ENCODE data around the gene CST7.
"Not testable (repeated sequence)": the region's sequence is repeated elsewhere in the genome, so short reads cannot be mapped to it uniquely, and the experiment has no call there.

Gene CST7, protein sequence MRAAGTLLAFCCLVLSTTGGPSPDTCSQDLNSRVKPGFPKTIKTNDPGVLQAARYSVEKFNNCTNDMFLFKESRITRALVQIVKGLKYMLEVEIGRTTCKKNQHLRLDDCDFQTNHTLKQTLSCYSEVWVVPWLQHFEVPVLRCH
- total RNA-seq: 0.32 to 5.1 (median 0.70) reads per million in 18 experiments

DNA sequence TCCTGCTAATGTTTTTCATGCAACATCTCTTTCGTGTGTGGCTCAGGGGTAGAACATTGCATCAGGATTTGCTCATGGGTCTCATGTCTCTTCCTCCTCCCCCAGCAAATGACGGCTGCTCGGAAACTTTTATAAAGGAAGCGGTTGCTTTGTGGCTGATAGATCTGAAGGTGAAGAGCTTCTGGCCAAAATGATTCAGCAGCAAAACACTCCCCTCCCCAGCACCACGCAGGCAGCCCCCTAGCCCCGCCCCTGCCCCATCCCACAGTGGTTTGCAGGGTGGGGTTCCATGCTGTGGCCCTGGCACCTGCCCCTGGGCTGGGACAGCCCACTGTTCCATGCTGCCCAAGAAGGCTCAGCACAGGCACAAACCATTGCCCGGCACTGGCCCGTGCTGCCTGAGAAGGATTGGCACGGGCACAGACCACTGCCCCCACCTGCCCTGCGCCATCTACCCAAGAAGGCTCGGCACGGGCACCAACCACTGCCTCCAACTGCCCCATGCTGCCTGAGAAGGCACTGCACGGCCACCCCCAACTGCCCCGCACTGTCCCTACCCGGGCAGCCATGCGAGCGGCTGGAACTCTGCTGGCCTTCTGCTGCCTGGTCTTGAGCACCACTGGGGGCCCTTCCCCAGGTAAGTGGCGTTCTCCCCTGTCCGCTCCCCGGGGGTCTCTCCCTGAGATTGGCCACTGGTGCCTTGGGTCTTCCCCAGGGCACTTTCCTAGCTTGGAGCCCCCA lies at the start of gene CST7:
TSS of gene CST7 (plus strand) at position 331 of the 741 bp plus-strand sequence. CDS start at position 568, 237 bp downstream.
- peak; percentile 63 to 87 for DNase-seq

DNA sequence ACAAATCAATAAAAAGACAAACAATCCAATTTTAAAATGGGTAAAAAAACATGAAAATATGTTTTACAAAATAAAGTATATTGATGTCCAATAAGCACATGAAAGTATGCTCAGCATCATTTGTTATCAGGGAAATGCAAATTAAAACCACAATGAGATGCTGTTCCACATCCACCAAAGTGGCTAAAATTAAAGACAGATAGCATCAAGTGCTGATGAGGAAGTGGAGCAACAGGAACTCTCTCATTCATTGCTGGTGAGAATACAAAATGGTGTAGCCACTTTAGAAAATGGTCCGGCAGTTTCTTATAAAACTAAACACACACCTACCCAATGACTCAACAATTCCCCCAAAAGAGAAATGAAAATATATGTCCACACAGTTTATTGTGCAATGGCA lies 42.3 kb upstream of the CST7 start:
- no peak for DNase-seq

DNA sequence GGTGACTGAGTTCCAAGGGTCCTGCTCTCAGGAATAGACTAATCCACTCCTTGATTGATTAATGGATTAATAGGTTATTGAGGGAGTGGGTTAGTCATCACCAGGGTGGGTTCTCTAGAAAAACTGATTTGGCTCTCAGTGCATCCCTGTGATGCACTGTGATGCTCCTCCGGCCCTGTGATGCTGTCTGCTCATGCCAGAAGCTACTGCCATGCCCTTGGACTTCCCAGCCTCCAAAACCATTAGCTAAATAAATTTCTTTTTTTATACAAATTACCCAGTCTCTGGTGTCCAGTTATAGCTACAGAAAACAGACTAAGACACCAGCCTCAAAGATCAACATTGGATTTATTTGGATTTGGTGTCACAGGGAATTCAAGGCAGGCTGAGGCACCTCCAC lies 40.4 kb upstream of the CST7 start:
- DNase-seq: no peak

DNA sequence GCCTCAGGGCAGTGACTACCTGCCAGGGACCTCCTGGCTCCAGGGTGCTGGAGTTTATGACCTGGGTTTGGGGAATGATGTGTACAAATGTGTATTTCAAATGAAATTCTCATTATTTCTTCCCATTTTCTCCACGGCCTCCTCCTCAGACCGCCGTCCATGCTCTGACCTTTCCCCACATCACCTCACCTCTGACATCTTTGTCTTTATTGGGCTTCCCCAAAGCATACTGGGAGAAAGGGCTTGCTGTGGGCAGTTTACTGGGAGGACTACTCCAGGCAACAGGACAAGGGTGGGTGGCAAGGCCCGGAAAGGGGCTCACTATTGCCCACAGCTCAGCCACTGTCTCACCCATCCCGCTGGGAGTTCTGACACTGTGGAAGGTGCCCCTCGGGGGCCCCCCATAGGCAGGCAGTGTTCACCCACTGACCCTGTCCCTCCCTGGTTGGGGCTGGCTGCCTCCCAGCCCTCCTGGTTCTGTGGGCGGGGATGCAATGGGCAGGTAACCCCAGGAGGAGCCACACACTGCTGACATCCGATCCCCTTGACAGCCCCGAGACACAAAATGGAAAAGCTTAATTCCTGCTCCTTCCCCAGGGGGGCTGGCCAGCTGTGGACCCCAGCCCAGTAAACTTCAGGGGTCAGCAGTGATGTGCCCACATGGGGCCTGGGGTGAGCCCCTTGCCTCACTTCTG lies 39.8 kb upstream of the CST7 start:
- no peak for DNase-seq

DNA sequence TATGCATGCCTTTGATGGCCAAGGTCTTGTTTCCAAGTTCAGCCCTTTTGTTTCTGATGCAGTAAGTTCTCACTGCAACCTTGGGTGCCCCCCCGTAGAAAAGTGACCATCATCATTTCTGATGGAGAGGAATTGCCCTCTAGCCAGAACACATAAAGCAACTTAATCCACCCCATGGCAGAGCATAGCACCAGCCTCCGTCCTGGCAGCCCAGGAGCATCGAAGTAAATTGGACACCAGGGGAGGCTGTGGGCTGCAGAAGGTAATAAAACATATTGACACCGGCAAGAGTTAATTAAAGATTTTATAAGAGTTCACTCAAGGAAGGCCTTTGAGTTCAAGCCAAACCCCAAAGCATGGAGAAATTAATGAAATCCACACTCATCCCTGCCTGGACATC lies 39.2 kb upstream of the CST7 start:
- DNase-seq: no peak

DNA sequence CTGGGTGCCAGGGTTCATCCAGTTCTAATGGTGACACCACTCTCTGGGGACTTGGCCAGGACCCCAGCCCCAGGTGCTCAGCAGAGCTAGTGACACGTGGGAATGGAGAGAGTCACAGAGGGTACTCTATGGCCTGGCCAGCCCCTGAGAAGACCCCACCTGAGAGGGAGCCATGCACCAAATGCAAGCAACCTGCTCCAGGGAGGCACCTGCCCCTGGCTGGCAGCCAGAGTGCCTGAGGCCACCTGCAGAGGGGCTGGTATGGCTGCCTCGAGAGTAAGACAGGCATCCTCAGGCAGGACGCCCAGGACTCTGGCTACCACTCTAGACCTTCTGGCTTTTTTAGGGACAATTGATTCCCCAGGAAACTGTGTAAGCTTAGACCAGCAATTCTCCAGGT lies 38.6 kb upstream of the CST7 start:
- no peak for DNase-seq

DNA sequence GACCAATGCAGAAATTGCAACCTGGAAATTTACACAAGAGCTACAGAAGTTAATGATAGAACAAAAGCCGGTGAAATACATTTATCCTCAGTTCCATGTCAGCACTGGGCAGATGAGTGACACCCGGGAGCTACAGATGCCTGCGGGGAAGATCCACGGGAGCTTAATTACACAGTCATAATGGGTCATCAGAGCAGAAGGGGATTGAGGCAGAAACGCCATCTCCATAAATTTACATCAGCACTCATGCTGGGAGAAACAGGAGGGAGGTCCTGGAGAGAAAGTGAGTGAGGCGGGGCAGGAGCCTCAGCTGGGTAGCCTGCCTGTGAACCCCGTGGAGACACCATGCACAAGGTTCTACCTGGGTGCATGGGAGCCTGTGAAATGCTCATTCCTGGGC lies 37.6 kb upstream of the CST7 start:
- no peak for DNase-seq

DNA sequence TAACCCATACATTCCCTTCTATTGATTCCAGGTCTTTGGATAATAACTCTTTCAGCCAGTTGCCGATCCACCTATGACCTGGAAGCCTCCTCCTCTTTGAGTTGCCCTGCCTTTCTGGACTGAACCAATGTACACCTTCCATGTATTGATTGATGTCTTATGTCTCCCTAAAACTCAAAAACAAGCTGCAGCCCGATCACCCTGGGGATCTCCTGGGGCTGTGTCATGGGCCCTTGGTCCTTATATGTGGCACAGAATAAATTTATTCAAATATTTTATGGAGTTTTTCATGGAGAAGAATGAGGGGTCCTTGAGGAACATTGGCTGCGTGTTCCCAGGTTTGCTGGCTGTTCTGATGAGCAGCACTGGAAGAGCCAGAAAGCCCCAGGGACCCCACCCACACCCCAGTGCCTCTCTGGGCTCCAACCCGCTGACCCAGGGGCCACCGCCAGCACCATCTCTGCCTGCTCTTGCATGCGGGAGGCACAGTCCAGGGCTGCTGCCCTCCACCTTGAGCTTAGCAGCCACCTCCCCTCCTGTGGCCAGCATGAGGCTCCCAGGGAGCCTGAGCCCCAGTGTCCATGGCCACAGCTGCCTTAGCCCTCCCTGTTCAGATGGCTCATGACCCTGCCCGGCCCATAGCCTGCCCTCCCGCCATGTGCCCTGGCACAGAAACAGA lies 36.5 kb upstream of the CST7 start:
- DNase-seq: no peak

DNA sequence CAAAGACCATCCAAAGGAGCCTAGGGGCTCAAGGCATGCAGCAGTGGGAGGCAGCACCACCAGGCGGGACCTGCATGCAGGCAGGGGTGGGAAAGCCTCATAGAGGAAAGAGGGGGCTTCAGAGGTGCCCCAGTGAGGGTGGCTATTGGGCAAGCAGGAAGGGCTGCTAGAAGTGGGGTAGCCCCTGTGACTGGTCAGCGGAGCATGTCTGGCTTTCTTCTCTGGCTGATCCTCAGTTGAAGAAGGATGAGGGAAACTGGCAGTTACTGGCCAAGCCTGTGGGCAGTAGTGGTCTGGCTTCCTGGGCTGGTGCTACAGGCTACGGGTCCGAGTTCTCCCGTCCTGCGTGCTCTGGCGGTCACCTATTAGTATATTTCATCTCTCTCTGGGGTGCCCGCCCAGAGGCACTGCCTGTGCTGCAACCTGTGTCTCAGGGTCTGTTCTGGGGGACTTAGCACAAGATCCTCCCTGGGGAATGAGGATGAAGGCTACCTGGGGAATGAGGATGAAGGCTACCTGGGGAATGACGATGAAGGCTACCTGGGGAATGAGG lies 35.9 kb upstream of the CST7 start:
- DNase-seq: no peak

DNA sequence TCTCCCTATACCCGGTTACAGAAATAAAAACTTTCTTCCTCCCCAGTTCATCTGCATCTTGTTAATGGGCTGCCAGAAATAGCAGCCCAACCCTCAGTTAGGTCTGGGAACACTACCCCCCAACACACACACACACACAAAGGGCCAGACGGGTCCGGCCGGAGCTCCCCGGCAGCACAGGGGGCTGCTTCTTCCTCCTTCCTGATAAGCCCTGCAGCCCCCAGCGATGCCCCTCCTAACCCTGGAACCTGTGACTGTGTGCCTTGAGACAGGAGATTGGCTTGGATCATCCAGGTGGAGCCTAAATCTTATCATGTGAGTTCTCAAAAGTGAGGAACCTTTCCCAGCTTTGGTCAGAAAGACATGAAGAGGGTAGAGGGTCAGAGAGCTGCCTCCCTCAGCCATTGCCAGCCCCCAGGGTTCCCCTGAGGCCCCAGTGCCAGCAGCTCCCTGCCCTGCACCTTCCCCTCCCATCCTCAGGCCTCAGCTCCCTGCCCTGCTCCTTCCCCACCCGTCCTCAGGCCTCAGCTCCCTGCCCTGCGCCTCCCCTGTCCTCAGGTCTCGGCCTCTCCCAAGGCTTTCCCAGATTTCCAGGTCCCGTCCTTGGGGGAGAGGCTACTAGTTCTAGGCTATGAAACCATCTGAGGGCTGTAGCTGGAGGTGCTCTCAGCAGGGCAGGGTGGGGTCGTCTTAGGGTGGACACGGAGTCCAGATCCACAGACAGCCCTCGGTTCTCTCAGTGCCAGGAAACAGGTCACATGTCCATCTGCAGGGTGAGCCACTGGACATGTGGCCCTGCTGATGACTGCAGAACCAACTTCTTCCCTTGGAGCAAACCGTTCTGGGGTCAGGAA lies 34.5 kb upstream of the CST7 start:
- DNase-seq: no peak

DNA sequence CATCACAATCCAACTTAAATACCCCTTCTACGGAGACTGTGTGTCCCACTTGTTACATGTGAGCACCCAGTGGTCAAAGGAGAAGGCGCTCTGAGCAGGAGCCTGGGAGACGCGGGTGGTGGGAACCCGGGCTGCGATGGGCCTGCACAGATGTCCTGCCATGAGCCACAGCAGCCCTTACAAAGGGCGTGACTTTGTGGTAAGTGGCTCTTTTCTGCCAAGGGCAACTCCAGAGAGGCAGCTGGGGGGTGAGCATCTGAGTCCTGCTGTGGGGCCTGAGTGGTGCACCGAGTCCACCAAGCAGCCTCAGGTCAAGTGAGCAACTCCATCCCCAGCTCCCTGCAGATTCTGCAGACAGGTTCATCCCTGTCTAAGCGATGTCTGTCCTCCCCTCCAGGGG lies 33.6 kb upstream of the CST7 start:
- DNase-seq: no peak

DNA sequence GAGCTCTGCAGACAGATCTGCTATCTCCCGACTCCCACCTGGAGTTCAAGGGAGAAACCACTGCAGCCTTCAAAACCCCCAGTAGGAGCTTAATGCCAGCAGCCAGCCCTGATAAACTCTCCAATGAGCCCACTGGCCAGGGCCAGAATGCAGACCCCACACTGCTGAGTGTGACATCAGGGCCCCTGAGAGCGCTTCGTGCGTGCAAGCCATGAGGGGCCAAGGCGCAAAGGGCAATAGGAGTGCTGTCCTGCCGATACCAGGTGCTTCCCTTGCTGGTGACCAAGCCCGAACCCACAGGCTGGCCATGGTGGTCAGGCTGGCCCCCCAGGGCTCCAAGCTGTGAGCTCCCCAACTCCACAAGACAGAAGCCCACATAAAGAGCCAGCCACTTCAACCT lies 33.2 kb upstream of the CST7 start:
- no peak for DNase-seq

DNA sequence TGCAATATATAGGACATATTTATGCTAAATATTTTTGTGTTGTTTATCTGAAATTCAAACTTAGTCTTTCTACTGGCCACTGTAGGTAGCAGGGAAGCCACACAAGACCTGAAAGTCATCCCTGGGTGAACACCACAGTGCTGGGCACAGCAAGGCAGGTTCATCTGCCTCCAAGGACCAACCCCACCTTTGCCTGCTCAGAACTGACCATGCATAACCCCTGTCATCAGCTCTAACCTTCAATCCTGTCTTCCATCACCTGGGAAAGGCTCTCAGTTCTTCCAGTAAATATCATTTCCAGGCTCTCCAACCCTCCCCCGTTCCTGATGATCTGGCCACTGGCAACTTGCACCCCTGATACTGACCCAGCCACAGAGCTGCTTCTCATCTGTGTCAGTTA lies 32.7 kb upstream of the CST7 start:
- no peak for DNase-seq

DNA sequence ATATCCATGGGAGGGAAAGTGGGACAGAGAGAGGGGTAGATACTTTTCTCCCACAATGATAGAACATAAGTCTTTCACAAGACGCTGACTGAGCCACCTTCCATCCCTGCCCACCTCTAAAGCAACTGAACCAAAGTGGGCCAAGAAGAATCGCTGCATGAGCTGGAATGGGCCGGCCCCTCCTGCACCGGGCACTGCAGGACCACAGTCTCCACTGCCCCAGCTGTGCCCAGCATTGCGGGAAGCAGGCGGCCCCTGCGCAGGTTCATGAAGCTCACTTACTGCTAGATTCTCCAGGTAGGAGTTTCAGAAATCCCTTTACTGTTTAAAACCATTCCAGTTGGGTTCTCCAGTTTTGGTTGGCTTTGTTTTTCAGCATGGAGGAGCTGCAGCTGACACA lies 32.0 kb upstream of the CST7 start:
- no peak for DNase-seq

DNA sequence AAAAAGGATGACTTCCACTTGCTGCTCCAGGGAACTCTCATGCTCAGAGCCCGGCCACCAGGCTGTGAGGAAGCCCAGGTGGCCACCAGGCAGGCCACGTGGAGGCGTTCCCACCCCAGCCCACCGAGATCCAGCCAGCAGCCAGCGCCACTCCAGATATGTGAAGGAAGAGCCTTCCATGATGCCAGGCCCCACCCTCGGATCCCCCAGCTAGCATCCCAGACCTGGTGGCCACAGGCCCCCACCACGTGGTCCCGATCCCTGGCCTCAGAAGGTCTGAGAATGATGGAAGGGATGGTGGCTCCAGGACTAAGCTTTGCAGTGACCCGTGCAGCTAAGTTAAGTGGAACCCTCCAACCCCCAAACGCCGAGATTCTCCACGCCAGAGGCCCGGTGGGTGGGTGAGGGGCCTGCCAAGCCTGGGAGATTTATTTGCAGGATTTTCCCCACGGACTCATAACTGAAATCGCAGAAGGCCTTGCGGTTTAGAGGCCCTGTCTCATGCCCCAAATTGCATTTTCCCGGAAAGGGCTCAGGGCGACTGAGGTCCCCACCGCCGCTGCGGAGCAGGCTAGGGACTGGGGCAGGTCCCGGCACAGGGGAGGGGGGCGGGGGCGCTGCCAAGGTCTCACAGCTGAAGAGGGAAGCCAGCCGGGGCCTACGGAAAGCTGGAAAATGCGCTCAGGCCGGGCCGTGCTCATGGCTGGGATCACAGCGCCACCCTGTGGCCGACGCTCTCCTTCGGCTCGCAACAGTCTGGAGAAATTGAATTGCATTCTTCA lies 31.1 kb upstream of the CST7 start:
- DNase-seq: peak; percentile 72 to 79

DNA sequence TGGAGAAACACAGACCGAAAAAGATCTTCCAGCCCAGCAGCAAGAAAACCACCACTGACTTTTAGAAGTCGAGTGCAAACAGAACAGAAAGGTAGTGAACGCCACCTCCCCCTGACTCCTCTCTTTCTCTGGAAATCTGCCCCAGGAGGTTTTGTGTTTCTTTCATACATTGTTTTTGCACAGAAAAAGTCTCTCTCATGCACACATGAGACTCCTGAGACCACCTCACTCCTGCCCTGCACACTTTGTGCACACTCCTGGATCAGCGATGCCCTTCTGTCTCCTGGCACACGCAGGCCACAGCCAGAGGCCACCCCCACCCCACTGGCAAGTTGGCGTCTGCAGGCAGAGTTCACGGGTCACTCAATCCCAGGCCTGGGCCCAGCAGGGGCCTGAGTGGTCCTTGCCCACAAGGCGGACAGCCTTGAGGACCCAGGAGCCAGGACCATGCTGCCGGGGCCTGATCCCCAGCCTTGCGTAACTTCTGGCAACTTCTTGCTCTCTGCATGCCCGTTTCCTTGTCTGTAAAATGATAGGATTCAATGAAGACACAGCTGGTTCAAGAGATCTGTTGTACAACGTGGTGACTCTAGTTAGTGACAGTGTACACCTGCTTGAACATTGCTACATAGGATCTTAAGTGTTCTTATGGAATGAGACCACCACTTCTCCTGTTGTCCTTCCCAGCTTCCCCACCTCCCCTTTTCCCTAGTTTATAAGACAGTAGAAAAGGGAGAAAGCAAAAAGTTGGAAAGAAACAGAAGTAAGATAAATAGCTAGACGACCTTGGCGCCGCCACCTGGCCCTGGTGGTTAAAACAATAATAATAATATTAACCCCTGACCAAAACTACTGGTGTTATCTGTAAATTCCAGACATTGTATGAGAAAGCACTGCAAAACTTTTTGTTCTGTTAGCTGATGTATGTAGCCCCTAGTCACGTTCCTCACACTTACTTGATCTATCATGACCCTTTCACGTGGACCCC lies 30.2 kb upstream of the CST7 start:
- no peak for DNase-seq

DNA sequence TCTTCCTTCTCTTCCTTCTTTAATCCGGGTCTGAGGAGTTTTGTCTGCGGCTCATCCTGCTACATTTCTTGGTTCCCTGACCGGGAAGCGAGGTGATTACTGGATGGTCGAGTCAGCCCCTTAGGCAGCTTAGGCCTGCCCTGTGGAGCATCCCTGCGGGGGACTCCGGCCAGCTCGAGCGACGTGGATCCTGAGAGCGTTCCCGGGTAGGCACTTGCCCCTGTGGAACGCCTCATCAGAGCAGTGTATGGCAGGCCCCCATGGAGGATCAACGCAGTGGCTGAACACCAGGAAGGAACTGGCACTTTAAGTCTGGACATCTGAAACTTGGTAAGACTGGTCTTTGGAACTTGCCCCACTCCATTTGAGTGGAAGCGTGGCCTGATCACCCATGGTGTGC lies 29.4 kb upstream of the CST7 start:
- not testable (repeated sequence) for DNase-seq

DNA sequence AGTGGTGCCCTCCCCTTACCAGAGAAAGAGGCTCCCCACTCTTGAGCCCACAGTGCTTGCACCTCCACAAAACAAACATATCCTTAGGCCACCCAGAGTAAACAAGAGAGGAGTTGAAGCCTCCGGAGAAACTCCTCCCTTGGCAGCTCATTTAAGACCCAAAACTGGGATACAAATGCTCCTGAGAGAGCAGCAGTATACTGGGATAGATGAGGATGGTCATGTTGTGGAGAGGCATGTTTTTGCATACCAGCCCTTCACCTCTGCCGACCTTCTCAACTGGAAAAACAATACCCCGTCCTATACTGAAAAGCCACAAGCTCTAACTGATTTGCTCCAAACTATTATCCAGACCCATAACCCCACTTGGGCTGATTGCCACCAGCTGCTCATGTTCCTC lies 28.4 kb upstream of the CST7 start:
- DNase-seq: not testable (repeated sequence)

DNA sequence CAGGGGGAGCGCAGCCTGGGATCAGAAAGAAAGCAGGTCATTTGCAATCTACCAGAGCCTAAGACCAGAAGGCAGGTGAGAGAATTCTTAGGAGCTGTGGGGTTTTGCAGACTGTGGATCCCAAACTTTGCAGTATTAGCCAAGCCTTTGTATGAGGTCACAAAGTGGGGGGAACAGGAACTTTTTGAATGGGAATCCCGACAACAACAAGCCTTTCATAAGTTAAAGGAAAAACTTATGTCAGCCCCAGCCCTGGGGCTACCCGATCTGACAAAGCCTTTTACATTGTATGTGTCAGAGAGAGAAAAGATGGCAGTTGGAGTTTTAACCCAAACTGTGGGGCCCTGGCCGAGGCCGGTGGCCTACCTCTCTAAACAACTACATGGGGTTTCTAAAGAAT lies 19.8 kb upstream of the CST7 start:
- DNase-seq: not testable (repeated sequence)

Measured in inflammatory macrophage (primary cell).